ENCODE data around the gene FMO4.
"Not testable (repeated sequence)": the region's sequence is repeated elsewhere in the genome, so short reads cannot be mapped to it uniquely, and the experiment has no call there.

DNA sequence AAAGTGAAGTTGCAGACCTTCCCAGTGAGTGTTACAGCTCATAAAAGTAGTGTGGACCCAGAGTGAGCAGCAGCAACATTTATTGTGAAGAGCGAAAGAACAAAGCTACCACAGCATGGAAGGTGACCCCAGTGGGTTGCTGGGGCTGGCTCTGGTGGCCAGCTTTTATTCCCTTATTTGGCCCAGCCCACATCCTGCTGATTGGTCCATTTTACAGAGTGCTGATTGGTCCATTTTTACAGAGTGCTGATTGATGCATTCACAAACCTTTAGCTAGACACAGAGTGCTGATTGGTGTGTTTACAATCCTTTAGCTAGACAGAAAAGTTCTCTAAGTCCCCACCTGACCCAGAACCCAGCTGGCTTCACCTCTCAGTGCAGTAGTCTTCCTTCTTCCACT, 76.8 kb downstream of the FMO4 start:
- TF ChIP-seq, protein P1, sequence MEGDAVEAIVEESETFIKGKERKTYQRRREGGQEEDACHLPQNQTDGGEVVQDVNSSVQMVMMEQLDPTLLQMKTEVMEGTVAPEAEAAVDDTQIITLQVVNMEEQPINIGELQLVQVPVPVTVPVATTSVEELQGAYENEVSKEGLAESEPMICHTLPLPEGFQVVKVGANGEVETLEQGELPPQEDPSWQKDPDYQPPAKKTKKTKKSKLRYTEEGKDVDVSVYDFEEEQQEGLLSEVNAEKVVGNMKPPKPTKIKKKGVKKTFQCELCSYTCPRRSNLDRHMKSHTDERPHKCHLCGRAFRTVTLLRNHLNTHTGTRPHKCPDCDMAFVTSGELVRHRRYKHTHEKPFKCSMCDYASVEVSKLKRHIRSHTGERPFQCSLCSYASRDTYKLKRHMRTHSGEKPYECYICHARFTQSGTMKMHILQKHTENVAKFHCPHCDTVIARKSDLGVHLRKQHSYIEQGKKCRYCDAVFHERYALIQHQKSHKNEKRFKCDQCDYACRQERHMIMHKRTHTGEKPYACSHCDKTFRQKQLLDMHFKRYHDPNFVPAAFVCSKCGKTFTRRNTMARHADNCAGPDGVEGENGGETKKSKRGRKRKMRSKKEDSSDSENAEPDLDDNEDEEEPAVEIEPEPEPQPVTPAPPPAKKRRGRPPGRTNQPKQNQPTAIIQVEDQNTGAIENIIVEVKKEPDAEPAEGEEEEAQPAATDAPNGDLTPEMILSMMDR (IDR thresholded peaks at IDR 0.05; ENCODE audit: low read length) = not testable (repeated sequence)
- not testable (repeated sequence) for TF ChIP-seq EZH2 (optimal IDR thresholded peaks at IDR 0.05; ENCODE audit: low read depth, low read length); EZH2phosphoT487 (IDR thresholded peaks at IDR 0.05; ENCODE audit: low read length)
